ENCODE measurements around the gene SF3B4. TPM values are rescaled to one million over a fixed set of nuclear protein-coding genes. Genes with fewer than 3 reads are reported as not detected.
A peak's percentile ranks its signal among the peaks of the same experiment; 100 is the strongest.

The SF3B4 gene
- total and polyA plus RNA-seq, 2 of the 4 experiments (the other 2 are of a cell fraction), result 6.6 to 64.4 TPM

DNA sequence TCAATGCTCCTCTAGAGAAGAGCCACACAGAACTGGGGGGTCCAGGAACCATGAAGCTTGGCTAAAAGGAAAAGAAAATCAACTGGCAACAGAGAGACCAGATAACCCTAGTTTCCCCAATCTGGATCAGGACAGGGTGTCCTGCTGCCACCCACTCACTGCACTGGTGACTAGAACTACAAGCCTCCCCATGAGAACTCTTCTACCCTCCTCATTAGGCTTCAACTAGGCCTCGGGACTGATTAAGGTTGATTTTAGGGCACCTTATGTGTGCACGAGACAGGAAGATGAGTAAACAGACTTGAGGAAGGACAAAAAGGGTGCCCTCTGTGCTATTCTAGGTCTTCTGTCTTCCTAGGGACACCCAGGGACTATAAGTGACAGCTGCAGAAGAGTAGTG lies 2.3 kb upstream of the SF3B4 start (continued):
- TF ChIP-seq, protein P1, sequence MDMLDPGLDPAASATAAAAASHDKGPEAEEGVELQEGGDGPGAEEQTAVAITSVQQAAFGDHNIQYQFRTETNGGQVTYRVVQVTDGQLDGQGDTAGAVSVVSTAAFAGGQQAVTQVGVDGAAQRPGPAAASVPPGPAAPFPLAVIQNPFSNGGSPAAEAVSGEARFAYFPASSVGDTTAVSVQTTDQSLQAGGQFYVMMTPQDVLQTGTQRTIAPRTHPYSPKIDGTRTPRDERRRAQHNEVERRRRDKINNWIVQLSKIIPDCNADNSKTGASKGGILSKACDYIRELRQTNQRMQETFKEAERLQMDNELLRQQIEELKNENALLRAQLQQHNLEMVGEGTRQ (IDR thresholded peaks at IDR 0.05; ENCODE audit: low read depth, low read length), result no peak

DNA sequence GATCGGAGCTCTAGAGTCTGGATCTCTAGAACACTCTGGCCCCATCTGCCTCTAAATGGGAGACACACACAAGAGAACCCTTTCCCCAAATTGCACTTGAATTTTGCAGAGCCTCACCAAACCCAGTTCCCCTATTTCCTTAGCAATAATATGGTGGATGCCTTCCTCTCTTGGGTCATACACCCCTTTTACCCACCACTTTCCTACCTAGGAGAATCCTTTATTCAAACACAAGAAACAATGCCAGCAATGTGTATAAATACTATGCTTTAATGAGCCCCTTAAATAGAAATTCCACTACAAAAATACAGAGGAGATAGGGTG lies 760 bp upstream of the SF3B4 start:
- peaks cover 14% of the 10 kb centered on the region for H3K9me1 ChIP-seq (ENCODE audit: insufficient read depth, low read length)
- no CpG with 5 or more reads among the region's 1 CpG for WGBS, 2 experiments (ENCODE audit: extremely low coverage in 2 of 2, insufficient read length in 1 of 2)
- H3K4ac ChIP-seq (ENCODE audit: low read depth, low read length), result peak overlapping the region; percentile 91
- no peak overlapping the region for H2BK120ac ChIP-seq (ENCODE audit: low read depth, low read length)
- peak overlapping the region; percentile 94 for H2AFZ ChIP-seq (replicated peaks; ENCODE audit: low read length, poor library complexity)
- CTCF ChIA-PET, result no interaction called here
- H2BK20ac ChIP-seq (ENCODE audit: low read depth, low read length), result no peak overlapping the region
- DNase-seq (no peak), ATAC-seq (ENCODE audit: low read depth) (no peak)
- H3K14ac ChIP-seq (replicated peaks; ENCODE audit: low read depth, low read length), result peak overlapping the region; percentile 92
- peak overlapping the region; percentile 68 for H2AK5ac ChIP-seq (ENCODE audit: low read depth, low read length)
- intact Hi-C loops (cut with micrococcal nuclease) (no loop called here), in situ Hi-C loops (cut with MboI; ENCODE audit: low sequenced_read_pairs) (no loop called here), dilution Hi-C loops (cut with HindIII; ENCODE audit: low sequenced_read_pairs, unreplicated experiment) (no loop called here)
- peaks cover 35% of the 10 kb centered on the region for H3K36me3 ChIP-seq (ENCODE audit: control insufficient read depth, insufficient read depth, low read length)
- H4K8ac ChIP-seq (ENCODE audit: low read depth in 2 of 2, low read length in 2 of 2), result peak overlapping the region; percentile 91 to 98
- peaks cover 29 to 68% of the 10 kb centered on the region in 2 experiments for H3K79me1 ChIP-seq (ENCODE audit: low read depth in 1 of 2, low read length in 2 of 2)
- no peaks in the 10 kb centered on the region for H3K27me3 ChIP-seq (ENCODE audit: control insufficient read depth, insufficient read depth, low read length)
- peak overlapping the region; percentile 91 for H3K27ac ChIP-seq (ENCODE audit: insufficient read depth, low read length)
- peak overlapping the region; percentile 82 for H2BK5ac ChIP-seq (ENCODE audit: low read depth, low read length, poor library complexity, severe bottlenecking)
- no TSS peak for BruUV-seq (replicated peaks)
- POLR2A ChIA-PET (ENCODE audit: unreplicated experiment), result interaction anchor here (0.7 to 1.2 kb wide), 2 partner anchors 9 to 41 kb away, joined by 3 to 6 read pairs; a partner anchor contains a TSS
- peak overlapping the region; percentile 89 for H3K4me3 ChIP-seq (ENCODE audit: insufficient read depth, low read depth, low read length)
- TF ChIP-seq MAFK (IDR thresholded peaks at IDR 0.05; ENCODE audit: low read depth, low read length) (no peak), CEBPB (IDR thresholded peaks at IDR 0.05; ENCODE audit: low read depth, low read length) (no peak), SMC3 (IDR thresholded peaks at IDR 0.05; ENCODE audit: low read depth, low read length) (no peak), MXI1 (IDR thresholded peaks at IDR 0.05; ENCODE audit: borderline replicate concordance, low read depth, low read length) (no peak), RAD21 (IDR thresholded peaks at IDR 0.05; ENCODE audit: low read length) (no peak), MAZ (IDR thresholded peaks at IDR 0.05; ENCODE audit: borderline replicate concordance, low read depth, low read length) (no peak), FOS (IDR thresholded peaks at IDR 0.05; ENCODE audit: low read depth, low read length) (no peak), BHLHE40 (IDR thresholded peaks at IDR 0.05; ENCODE audit: low read depth, low read length) (no peak), NFE2L2 (IDR thresholded peaks at IDR 0.05; ENCODE audit: low read depth, low read length) (no peak)
- TF ChIP-seq, protein P1 (IDR thresholded peaks at IDR 0.05; ENCODE audit: low read depth, low read length), result no peak
- TF ChIP-seq, protein P2, sequence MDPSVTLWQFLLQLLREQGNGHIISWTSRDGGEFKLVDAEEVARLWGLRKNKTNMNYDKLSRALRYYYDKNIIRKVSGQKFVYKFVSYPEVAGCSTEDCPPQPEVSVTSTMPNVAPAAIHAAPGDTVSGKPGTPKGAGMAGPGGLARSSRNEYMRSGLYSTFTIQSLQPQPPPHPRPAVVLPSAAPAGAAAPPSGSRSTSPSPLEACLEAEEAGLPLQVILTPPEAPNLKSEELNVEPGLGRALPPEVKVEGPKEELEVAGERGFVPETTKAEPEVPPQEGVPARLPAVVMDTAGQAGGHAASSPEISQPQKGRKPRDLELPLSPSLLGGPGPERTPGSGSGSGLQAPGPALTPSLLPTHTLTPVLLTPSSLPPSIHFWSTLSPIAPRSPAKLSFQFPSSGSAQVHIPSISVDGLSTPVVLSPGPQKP (IDR thresholded peaks at IDR 0.05; ENCODE audit: borderline replicate concordance, low read depth, low read length), result no peak
- TF ChIP-seq, protein P3, sequence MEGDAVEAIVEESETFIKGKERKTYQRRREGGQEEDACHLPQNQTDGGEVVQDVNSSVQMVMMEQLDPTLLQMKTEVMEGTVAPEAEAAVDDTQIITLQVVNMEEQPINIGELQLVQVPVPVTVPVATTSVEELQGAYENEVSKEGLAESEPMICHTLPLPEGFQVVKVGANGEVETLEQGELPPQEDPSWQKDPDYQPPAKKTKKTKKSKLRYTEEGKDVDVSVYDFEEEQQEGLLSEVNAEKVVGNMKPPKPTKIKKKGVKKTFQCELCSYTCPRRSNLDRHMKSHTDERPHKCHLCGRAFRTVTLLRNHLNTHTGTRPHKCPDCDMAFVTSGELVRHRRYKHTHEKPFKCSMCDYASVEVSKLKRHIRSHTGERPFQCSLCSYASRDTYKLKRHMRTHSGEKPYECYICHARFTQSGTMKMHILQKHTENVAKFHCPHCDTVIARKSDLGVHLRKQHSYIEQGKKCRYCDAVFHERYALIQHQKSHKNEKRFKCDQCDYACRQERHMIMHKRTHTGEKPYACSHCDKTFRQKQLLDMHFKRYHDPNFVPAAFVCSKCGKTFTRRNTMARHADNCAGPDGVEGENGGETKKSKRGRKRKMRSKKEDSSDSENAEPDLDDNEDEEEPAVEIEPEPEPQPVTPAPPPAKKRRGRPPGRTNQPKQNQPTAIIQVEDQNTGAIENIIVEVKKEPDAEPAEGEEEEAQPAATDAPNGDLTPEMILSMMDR (conservative IDR thresholded peaks at IDR 0.05; ENCODE audit: low read depth, low read length), result no peak
- H4K91ac ChIP-seq (ENCODE audit: insufficient read depth, low read depth, low read length), result peak overlapping the region; percentile 86
- H3K9ac ChIP-seq (ENCODE audit: low read depth, low read length), result peak overlapping the region; percentile 94
- peak overlapping the region; percentile 91 for H3K4me2 ChIP-seq (ENCODE audit: low read depth, low read length)
- peak overlapping the region; percentile 94 for H2AK9ac ChIP-seq (replicated peaks; ENCODE audit: low read depth, low read length, poor library complexity)
- H3K18ac ChIP-seq (ENCODE audit: low read depth, low read length), result no peak overlapping the region
- H3K9me3 ChIP-seq (ENCODE audit: control insufficient read depth, insufficient read depth, low read length), result no peaks in the 10 kb centered on the region
- H3K23ac ChIP-seq (ENCODE audit: low read depth, low read length), result peak overlapping the region; percentile 91
- peaks cover 5% of the 10 kb centered on the region for H3K4me1 ChIP-seq (ENCODE audit: control insufficient read depth, insufficient read depth, low read length)
- peaks cover 8% of the 10 kb centered on the region; the same call in 1 of the 2 replicates for H4K20me1 ChIP-seq (ENCODE audit: insufficient read depth, low read length)
- H3K56ac ChIP-seq (ENCODE audit: extremely low read depth, insufficient read depth, low read length), result peak overlapping the region; percentile 93
- H2BK15ac ChIP-seq (ENCODE audit: low read depth, low read length), result no peak overlapping the region
- peak overlapping the region; percentile 90 for H4K5ac ChIP-seq (ENCODE audit: low read depth, low read length)
